CD14-positive monocyte (primary cell): ENCODE results near the gene TRAPPC6A. TPM values are rescaled to one million over a fixed set of nuclear protein-coding genes. Genes with fewer than 3 reads are reported as not detected.

Experiments used
- DNase-seq, 3 donors: peaks; one replicate each; pipeline ENCODE4 v3.0.0-alpha.2; 2011 to 2022
- H2AFZ ChIP-seq: 2 replicates; pipeline ENCODE4 v1.6.0; 2012; ENCODE audit warnings: mild to moderate bottlenecking, low read depth, low read length, inconsistent platforms; ENCODE audit not compliant: insufficient read depth, poor library complexity, severe bottlenecking
- H3K27ac ChIP-seq, 2 donors: 1 replicate in 1 of 2; 2 replicates in 1 of 2; pipeline ENCODE4 v1.5.1; 2012 to 2013; ENCODE audit warnings: low read length in 2 of 2, control low read depth in 1 of 2, inconsistent platforms in 1 of 2, low read depth in 1 of 2, mild to moderate bottlenecking in 1 of 2
- H3K27me3 ChIP-seq, 2 donors: one replicate each; pipeline versions ENCODE4 v1.6.0 to v1.6.1; 2011 to 2013; ENCODE audit warnings: low read length in 2 of 2; ENCODE audit not compliant: control insufficient read depth in 2 of 2, insufficient read depth in 2 of 2
- H3K36me3 ChIP-seq, 2 donors: replicated peaks in 1 of 2; 1 replicate in 1 of 2; 2 replicates in 1 of 2; pipeline versions ENCODE4 v1.5.1 to v1.6.1; 2012 to 2013; ENCODE audit warnings: low read length in 2 of 2, control low read depth in 1 of 2, inconsistent platforms in 1 of 2, mild to moderate bottlenecking in 1 of 2; ENCODE audit not compliant: insufficient read depth in 2 of 2, control insufficient read depth in 1 of 2
- H3K4me1 ChIP-seq, 2 donors: 1 replicate in 1 of 2; 2 replicates in 1 of 2; pipeline versions ENCODE4 v1.5.1 to v1.6.1; 2012 to 2013; ENCODE audit warnings: low read length in 2 of 2, control low read depth in 1 of 2, inconsistent platforms in 1 of 2, mild to moderate bottlenecking in 1 of 2, moderate library complexity in 1 of 2; ENCODE audit not compliant: insufficient read depth in 2 of 2, control insufficient read depth in 1 of 2
- H3K4me2 ChIP-seq: replicated peaks from 2 replicates; pipeline ENCODE3; 2012; ENCODE audit warnings: low read length, moderate library complexity, mild to moderate bottlenecking; ENCODE audit not compliant: poor library complexity, severe bottlenecking; ENCODE audit errors: extremely low read depth
- H3K4me3 ChIP-seq, 3 experiments: fragments of 200-600 bp in 1 of 3; sonication (generic) in 1 of 3; replicated peaks in 1 of 3; 1 replicate in 2 of 3; 2 replicates in 1 of 3; pipeline ENCODE4 v1.5.1; 2011 to 2013; ENCODE audit warnings: low read length in 3 of 3, mild to moderate bottlenecking in 3 of 3, control low read depth in 2 of 3, low read depth in 2 of 3, inconsistent platforms in 1 of 3, moderate library complexity in 1 of 3
- H3K79me2 ChIP-seq: 2 replicates; pipeline ENCODE4 v1.6.0; 2012; ENCODE audit warnings: mild to moderate bottlenecking, control low read depth, inconsistent platforms, low read length, moderate library complexity; ENCODE audit not compliant: insufficient read depth
- H3K9ac ChIP-seq: 2 replicates; pipeline ENCODE4 v1.6.0; 2017; ENCODE audit warnings: low read length, mild to moderate bottlenecking; ENCODE audit not compliant: insufficient read depth, poor library complexity, severe bottlenecking
- H3K9me3 ChIP-seq, 2 donors: replicated peaks in 1 of 2; 1 replicate in 1 of 2; 2 replicates in 1 of 2; pipeline versions ENCODE4 v1.5.1 to v1.6.1; 2012 to 2013; ENCODE audit warnings: low read length in 2 of 2, control low read depth in 1 of 2; ENCODE audit not compliant: control insufficient read depth in 1 of 2, insufficient read depth in 1 of 2
- H4K20me1 ChIP-seq: 2 replicates; pipeline ENCODE4 v1.6.0; 2012; ENCODE audit warnings: mild to moderate bottlenecking, low read length, control low read depth, moderate library complexity; ENCODE audit not compliant: insufficient read depth
- H3K27ac Mint-ChIP-seq, 7 donors: one replicate each; pipeline ENCODE4 v1.8.0; 2020; ENCODE audit warnings: mild to moderate bottlenecking in 7 of 7, mixed read lengths in 7 of 7, moderate library complexity in 6 of 7, inconsistent platforms in 2 of 7
- H3K27me3 Mint-ChIP-seq, 3 donors: one replicate each; pipeline ENCODE4 v1.8.0; 2021 to 2022; ENCODE audit warnings: low read depth in 3 of 3, mild to moderate bottlenecking in 3 of 3, mixed read lengths in 3 of 3, moderate library complexity in 3 of 3, inconsistent platforms in 1 of 3
- H3K36me3 Mint-ChIP-seq, 2 donors: one replicate each; pipeline ENCODE4 v1.8.0; 2020; ENCODE audit warnings: mixed read lengths in 2 of 2, inconsistent platforms in 1 of 2, mild to moderate bottlenecking in 1 of 2
- H3K4me1 Mint-ChIP-seq: one replicate; pipeline ENCODE4 v1.8.0; 2020; ENCODE audit warnings: mild to moderate bottlenecking, mixed read lengths
- H3K4me3 Mint-ChIP-seq, 2 donors: one replicate each; pipeline ENCODE4 v1.8.0; 2020; ENCODE audit warnings: mild to moderate bottlenecking in 2 of 2, mixed read lengths in 2 of 2, moderate library complexity in 1 of 2
- H3K9me3 Mint-ChIP-seq, 7 donors: one replicate each; pipeline ENCODE4 v1.8.0; 2020 to 2022; ENCODE audit warnings: mixed read lengths in 7 of 7, mild to moderate bottlenecking in 6 of 7, moderate library complexity in 6 of 7, inconsistent platforms in 2 of 7
- CTCF ChIP-seq: fragments of 200-600 bp; IDR thresholded peaks from one replicate; pipeline ENCODE4 v1.8.0; 2022; ENCODE audit warnings: antibody characterized with exemption, mild to moderate bottlenecking
- WGBS: methylation state at CpG from one replicate; pipeline ENCODE4 v1.1.5; 2013; ENCODE audit warnings: missing lambda C conversion rate; ENCODE audit not compliant: insufficient coverage; 5-methylcytosine and 5-hydroxymethylcytosine counted together
- intact Hi-C, 2 donors: fragments of 100-400 bp; cut with micrococcal nuclease; formaldehyde crosslinking; loops; one replicate each; pipeline versions ENCODE4 v1.15.0 to v1.15.1; 2023
- polyA plus RNA-seq, 3 donors: library from polyadenylated mRNA; depleted of rRNA in 1 of 3; unstranded in 2 of 3; stranded (reverse) in 1 of 3; fragments of 300-500 nt in 2 of 3; fragments of >200 nt in 1 of 3; fragmentation: Illumina TruSeq in 2 of 3; gene quantifications; 1 replicate in 2 of 3; 2 replicates in 1 of 3; pipeline ENCODE4 v1.2.3, GENCODE V29; 2012 to 2021

TRAPPC6A gene
- polyA plus RNA-seq, 3 donors = 49.7 to 82.7 (median 63.4) TPM

- no peak overlapping the region for H2AFZ ChIP-seq
- no peaks in the 10 kb centered on the region for H3K27me3 ChIP-seq
- peaks cover 23% of the 10 kb centered on the region for H3K79me2 ChIP-seq
- Mint-ChIP-seq H3K27me3 (peaks cover 0 to 2% (median 0%) of the 10 kb centered on the region in 3 donors), H3K4me1 (peaks cover 5% of the 10 kb centered on the region), H3K9me3 (no peaks in the 10 kb centered on the region), H3K36me3 (peaks cover 0 to 2% of the 10 kb centered on the region in 2 donors), H3K4me3 (no peak overlapping the region), H3K27ac (peak overlapping the region in 1 of 7 donors; percentile 40)
- intact Hi-C loops = no loop called here
- no peak for TF ChIP-seq CTCF
- WGBS = 95% methylated on average over 10 of the region's 13 CpGs
- no peaks in the 10 kb centered on the region for H3K4me1 ChIP-seq
- no peak overlapping the region for H3K4me2 ChIP-seq
- H3K27ac ChIP-seq = no peak overlapping the region
- H3K4me3 ChIP-seq = no peak overlapping the region
- H3K36me3 ChIP-seq = peaks cover 0 to 5% of the 10 kb centered on the region in 2 donors
- no peak for DNase-seq
- H3K9ac ChIP-seq = no peak overlapping the region
- H3K9me3 ChIP-seq = no peaks in the 10 kb centered on the region
- peaks cover 56% of the 10 kb centered on the region for H4K20me1 ChIP-seq
These were observed 47.8 kb downstream of the TRAPPC6A start for GRCh38 chr19:45130236-45130635.

- Histone ChIP-seq H3K9ac (no peak overlapping the region), H3K79me2 (peaks cover 32% of the 10 kb centered on the region), H3K4me3 (no peak overlapping the region), H3K4me2 (no peak overlapping the region), H3K27me3 (no peaks in the 10 kb centered on the region), H3K4me1 (no peaks in the 10 kb centered on the region), H3K36me3 (peaks cover 0 to 5% of the 10 kb centered on the region in 2 donors), H3K27ac (no peak overlapping the region), H2AFZ (no peak overlapping the region), H3K9me3 (no peaks in the 10 kb centered on the region), H4K20me1 (peaks cover 50% of the 10 kb centered on the region)
- no peak overlapping the region for H3K4me3 Mint-ChIP-seq
- H3K27ac Mint-ChIP-seq = no peak overlapping the region
- H3K4me1 Mint-ChIP-seq = peaks cover 5% of the 10 kb centered on the region
- no peak for TF ChIP-seq CTCF
- intact Hi-C loops = no loop called here
- peaks cover 0 to 2% of the 10 kb centered on the region in 2 donors for H3K36me3 Mint-ChIP-seq
- DNase-seq = no peak
- H3K27me3 Mint-ChIP-seq = peaks cover 0 to 2% (median 0%) of the 10 kb centered on the region in 3 donors
- H3K9me3 Mint-ChIP-seq = no peaks in the 10 kb centered on the region
- 96% methylated on average over 4 of the region's 5 CpGs for WGBS
These were observed 49.2 kb downstream of the TRAPPC6A start for GRCh38 chr19:45128806-45129205.
